Myocyte (in vitro differentiated cells): ENCODE results near the gene FAM217B. TPM values are rescaled to one million over a fixed set of nuclear protein-coding genes. Genes with fewer than 3 reads are reported as not detected.

ENCODE experiments used
- DNase-seq: peaks from one replicate; pipeline ENCODE4 v3.0.0-alpha.2; 2012; ENCODE audit warnings: low read depth
- polyA plus RNA-seq: library from polyadenylated mRNA; unstranded; fragments of >200 nt; gene quantifications from one replicate; pipeline ENCODE4 v1.2.1, GENCODE V29; 2012; ENCODE audit warnings: missing spikeins
- total RNA-seq: library from RNA; depleted of rRNA; stranded (reverse); fragments of >200 nt; gene quantifications from 2 replicates; pipeline ENCODE4 v1.2.3, GENCODE V29; 2014

FAM217B gene
- 8.2 and 10.0 TPM in 2 replicates for total RNA-seq
- polyA plus RNA-seq = 2.7 TPM

- peak; percentile 96 for DNase-seq
Measured at GRCh38 chr20:59940129-59940955, at the start of gene FAM217B, which contains the start of gene PPP1R3D. TSS of gene FAM217B (plus strand) at chr20:59940389. CDS start at chr20:59943944, 3,555 bp downstream. TSS of gene PPP1R3D (minus strand) at chr20:59940305. CDS start at chr20:59939931, 374 bp downstream.

- DNase-seq = no peak
Measured at GRCh38 chr20:59891581-59891980, 48.6 kb upstream of the FAM217B start.

- no peak for DNase-seq
Measured at GRCh38 chr20:59895908-59896307, 44.3 kb upstream of the FAM217B start.

GRCh38 chr20:59902470-59902869, 37.7 kb upstream of the FAM217B start:
- no peak for DNase-seq

- peak; percentile 66 for DNase-seq
Measured at GRCh38 chr20:59903621-59904020, 36.6 kb upstream of the FAM217B start.

GRCh38 chr20:59908855-59909254, 31.3 kb upstream of the FAM217B start:
- DNase-seq = no peak

- DNase-seq = no peak
Measured at GRCh38 chr20:59911041-59911440, 29.1 kb upstream of the FAM217B start.

GRCh38 chr20:59912609-59913008, 27.6 kb upstream of the FAM217B start:
- DNase-seq = peak; percentile 20

- DNase-seq = no peak
Measured at GRCh38 chr20:59920944-59921343, 19.2 kb upstream of the FAM217B start.

- DNase-seq = no peak
Measured at GRCh38 chr20:59923514-59923913, 16.7 kb upstream of the FAM217B start.

GRCh38 chr20:59925359-59925758, 14.8 kb upstream of the FAM217B start:
- no peak for DNase-seq

- DNase-seq = no peak
Measured at GRCh38 chr20:59925899-59926298, 14.3 kb upstream of the FAM217B start.

GRCh38 chr20:59931511-59932312, 8.5 kb upstream of the FAM217B start:
- DNase-seq = no peak

- DNase-seq = no peak
Measured at GRCh38 chr20:59932616-59933295, 7.4 kb upstream of the FAM217B start.

GRCh38 chr20:59933296-59933848, 6.8 kb upstream of the FAM217B start, which contains the start of gene SYCP2:
TSS of gene SYCP2 (minus strand) at chr20:59933637. CDS start at chr20:59922413, 11,224 bp downstream.
- DNase-seq = no peak

- DNase-seq = peak; percentile 44
Measured at GRCh38 chr20:59933849-59934585, 6.2 kb upstream of the FAM217B start.

GRCh38 chr20:59935457-59936185, 4.6 kb upstream of the FAM217B start:
- no peak for DNase-seq

GRCh38 chr20:59936409-59936808, 3.8 kb upstream of the FAM217B start:
- DNase-seq = no peak

GRCh38 chr20:59937150-59937549, 3.0 kb upstream of the FAM217B start:
- DNase-seq = no peak

GRCh38 chr20:59938221-59938620, 2.0 kb upstream of the FAM217B start:
- peak; percentile 74 for DNase-seq
